Right atrium auricular region (tissue), 2 donors: ENCODE data around the gene MT1X. TPM values are rescaled to one million over a fixed set of nuclear protein-coding genes. Genes with fewer than 3 reads are reported as not detected.
"Not testable (repeated sequence)": the region's sequence is repeated elsewhere in the genome, so short reads cannot be mapped to it uniquely, and the experiment has no call there.

Experiments used
- DNase-seq: peaks from one replicate; pipeline ENCODE4 v3.0.0-alpha.2; 2019; ENCODE audit warnings: low spot score
- H3K27ac ChIP-seq, 2 donors: fragments of 200-600 bp; sonication (generic); 1 replicate in 1 of 2; 2 replicates in 1 of 2; pipeline ENCODE4 v1.5.1; 2016 to 2019
- H3K27me3 ChIP-seq, 2 donors: fragments of 200-600 bp; sonication (generic); one replicate each; pipeline versions ENCODE4 v1.5.1 to v1.6.0; 2017 to 2019
- H3K36me3 ChIP-seq: fragments of 200-600 bp; sonication (generic); one replicate; pipeline ENCODE4 v1.5.1; 2016
- H3K4me1 ChIP-seq, 2 donors: fragments of 200-600 bp; sonication (generic); one replicate each; pipeline versions ENCODE4 v1.5.1 to v1.6.0; 2017 to 2019
- H3K4me3 ChIP-seq, 2 donors: fragments of 200-600 bp; sonication (generic); 1 replicate in 1 of 2; 2 replicates in 1 of 2; pipeline ENCODE4 v1.5.1; 2017 to 2019; ENCODE audit warnings: mild to moderate bottlenecking in 1 of 2, moderate library complexity in 1 of 2
- H3K9me3 ChIP-seq, 2 donors: fragments of 200-600 bp; sonication (generic); one replicate each; pipeline ENCODE4 v1.5.1; 2019
- CTCF ChIP-seq, 2 donors: fragments of 200-600 bp; sonication (generic); IDR thresholded peaks; one replicate each; pipeline ENCODE4 v1.5.1; 2019; ENCODE audit warnings: antibody characterized with exemption in 2 of 2
- total RNA-seq, 2 donors: library from RNA; depleted of rRNA; stranded (reverse); fragments of >200 nt; gene quantifications; one replicate each; pipeline ENCODE4 v1.1.0, GENCODE V29; 2016

The MT1X gene
- total RNA-seq, 2 donors from 2014 or later, result 193 to 287 TPM

GRCh38 chr16:56715126-56715525, 32.9 kb downstream of the MT1X start:
- H3K4me1 ChIP-seq, result no peaks in the 10 kb centered on the region
- H3K9me3 ChIP-seq, result no peaks in the 10 kb centered on the region
- H3K36me3 ChIP-seq, result no peaks in the 10 kb centered on the region
- no peak for TF ChIP-seq CTCF (IDR thresholded peaks at IDR 0.05)
- H3K27ac ChIP-seq, result no peak overlapping the region
- H3K27me3 ChIP-seq, result no peaks in the 10 kb centered on the region
- no peak for DNase-seq
- H3K4me3 ChIP-seq, result no peak overlapping the region

- H3K4me3 ChIP-seq, result no peak overlapping the region
- no peak for DNase-seq
- no peak for TF ChIP-seq CTCF (IDR thresholded peaks at IDR 0.05)
These were observed 34.5 kb downstream of the MT1X start for GRCh38 chr16:56716761-56717160.

GRCh38 chr16:56717532-56717931, 35.3 kb downstream of the MT1X start:
- H3K27ac ChIP-seq, H3K9me3 ChIP-seq, DNase-seq, H3K27me3 ChIP-seq, H3K36me3 ChIP-seq, H3K4me3 ChIP-seq, H3K4me1 ChIP-seq: not testable (repeated sequence)

More at GRCh38 chr16:56716761-56717160, 34.5 kb downstream of the MT1X start:
- no peaks in the 10 kb centered on the region for H3K36me3 ChIP-seq
- H3K27ac ChIP-seq, result no peak overlapping the region
- H3K27me3 ChIP-seq, result no peaks in the 10 kb centered on the region
- no peaks in the 10 kb centered on the region for H3K9me3 ChIP-seq
- H3K4me1 ChIP-seq, result no peaks in the 10 kb centered on the region

GRCh38 chr16:56722200-56722842, 40.1 kb downstream of the MT1X start:
- no peak for TF ChIP-seq CTCF (IDR thresholded peaks at IDR 0.05)

GRCh38 chr16:56724191-56724590, 41.9 kb downstream of the MT1X start:
- H3K4me3 ChIP-seq, result no peak overlapping the region
- TF ChIP-seq CTCF (IDR thresholded peaks at IDR 0.05), result no peak
- H3K27me3 ChIP-seq, result no peaks in the 10 kb centered on the region
- DNase-seq, result no peak
- H3K36me3 ChIP-seq, result no peaks in the 10 kb centered on the region
- no peak overlapping the region for H3K27ac ChIP-seq
- H3K9me3 ChIP-seq, result no peaks in the 10 kb centered on the region
- H3K4me1 ChIP-seq, result peaks cover 0 to 10% of the 10 kb centered on the region in 2 donors

More at GRCh38 chr16:56722200-56722842, 40.1 kb downstream of the MT1X start:
- Histone ChIP-seq H3K27ac (no peak overlapping the region), H3K4me1 (no peaks in the 10 kb centered on the region), H3K9me3 (no peaks in the 10 kb centered on the region), H3K4me3 (no peak overlapping the region), H3K27me3 (no peaks in the 10 kb centered on the region), H3K36me3 (no peaks in the 10 kb centered on the region)
- DNase-seq, result no peak

GRCh38 chr16:56726283-56726682, 44.0 kb downstream of the MT1X start:
- Histone ChIP-seq H3K4me1 (peaks cover 0 to 22% of the 10 kb centered on the region in 2 donors), H3K27ac (no peak overlapping the region), H3K9me3 (no peaks in the 10 kb centered on the region), H3K27me3 (no peaks in the 10 kb centered on the region), H3K36me3 (no peaks in the 10 kb centered on the region), H3K4me3 (no peak overlapping the region)
- no peak for TF ChIP-seq CTCF (IDR thresholded peaks at IDR 0.05)
- no peak for DNase-seq
